ENCODE results near the gene RIN3.

DNA sequence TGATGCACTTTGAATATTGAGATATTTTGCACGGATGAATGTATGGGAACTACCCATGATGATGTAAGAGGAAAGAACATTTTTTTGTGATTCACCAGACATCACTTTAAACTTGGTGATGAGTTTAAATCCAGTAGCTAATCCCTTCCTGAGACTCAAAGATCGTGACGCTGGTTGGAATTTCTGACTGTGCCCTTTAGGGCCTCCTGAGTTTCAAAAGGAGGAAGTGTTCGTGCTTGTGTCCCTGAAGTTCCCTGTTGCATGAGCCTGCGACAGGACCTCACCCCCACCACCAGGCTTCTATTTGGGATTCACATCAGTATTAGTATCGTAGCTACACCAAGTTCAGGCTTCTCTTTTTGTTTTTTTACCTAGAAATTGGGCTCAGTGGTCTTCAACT, 18.6 kb upstream of the RIN3 start:
- no peak for TF ChIP-seq SMC3 (IDR thresholded peaks at IDR 0.05; ENCODE audit: borderline replicate concordance, low read length)
- TF ChIP-seq, protein P1, sequence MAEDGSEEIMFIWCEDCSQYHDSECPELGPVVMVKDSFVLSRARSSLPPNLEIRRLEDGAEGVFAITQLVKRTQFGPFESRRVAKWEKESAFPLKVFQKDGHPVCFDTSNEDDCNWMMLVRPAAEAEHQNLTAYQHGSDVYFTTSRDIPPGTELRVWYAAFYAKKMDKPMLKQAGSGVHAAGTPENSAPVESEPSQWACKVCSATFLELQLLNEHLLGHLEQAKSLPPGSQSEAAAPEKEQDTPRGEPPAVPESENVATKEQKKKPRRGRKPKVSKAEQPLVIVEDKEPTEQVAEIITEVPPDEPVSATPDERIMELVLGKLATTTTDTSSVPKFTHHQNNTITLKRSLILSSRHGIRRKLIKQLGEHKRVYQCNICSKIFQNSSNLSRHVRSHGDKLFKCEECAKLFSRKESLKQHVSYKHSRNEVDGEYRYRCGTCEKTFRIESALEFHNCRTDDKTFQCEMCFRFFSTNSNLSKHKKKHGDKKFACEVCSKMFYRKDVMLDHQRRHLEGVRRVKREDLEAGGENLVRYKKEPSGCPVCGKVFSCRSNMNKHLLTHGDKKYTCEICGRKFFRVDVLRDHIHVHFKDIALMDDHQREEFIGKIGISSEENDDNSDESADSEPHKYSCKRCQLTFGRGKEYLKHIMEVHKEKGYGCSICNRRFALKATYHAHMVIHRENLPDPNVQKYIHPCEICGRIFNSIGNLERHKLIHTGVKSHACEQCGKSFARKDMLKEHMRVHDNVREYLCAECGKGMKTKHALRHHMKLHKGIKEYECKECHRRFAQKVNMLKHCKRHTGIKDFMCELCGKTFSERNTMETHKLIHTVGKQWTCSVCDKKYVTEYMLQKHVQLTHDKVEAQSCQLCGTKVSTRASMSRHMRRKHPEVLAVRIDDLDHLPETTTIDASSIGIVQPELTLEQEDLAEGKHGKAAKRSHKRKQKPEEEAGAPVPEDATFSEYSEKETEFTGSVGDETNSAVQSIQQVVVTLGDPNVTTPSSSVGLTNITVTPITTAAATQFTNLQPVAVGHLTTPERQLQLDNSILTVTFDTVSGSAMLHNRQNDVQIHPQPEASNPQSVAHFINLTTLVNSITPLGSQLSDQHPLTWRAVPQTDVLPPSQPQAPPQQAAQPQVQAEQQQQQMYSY (CRISPR knock-in tag; IDR thresholded peaks at IDR 0.05) = no peak
- TF ChIP-seq, protein P2, sequence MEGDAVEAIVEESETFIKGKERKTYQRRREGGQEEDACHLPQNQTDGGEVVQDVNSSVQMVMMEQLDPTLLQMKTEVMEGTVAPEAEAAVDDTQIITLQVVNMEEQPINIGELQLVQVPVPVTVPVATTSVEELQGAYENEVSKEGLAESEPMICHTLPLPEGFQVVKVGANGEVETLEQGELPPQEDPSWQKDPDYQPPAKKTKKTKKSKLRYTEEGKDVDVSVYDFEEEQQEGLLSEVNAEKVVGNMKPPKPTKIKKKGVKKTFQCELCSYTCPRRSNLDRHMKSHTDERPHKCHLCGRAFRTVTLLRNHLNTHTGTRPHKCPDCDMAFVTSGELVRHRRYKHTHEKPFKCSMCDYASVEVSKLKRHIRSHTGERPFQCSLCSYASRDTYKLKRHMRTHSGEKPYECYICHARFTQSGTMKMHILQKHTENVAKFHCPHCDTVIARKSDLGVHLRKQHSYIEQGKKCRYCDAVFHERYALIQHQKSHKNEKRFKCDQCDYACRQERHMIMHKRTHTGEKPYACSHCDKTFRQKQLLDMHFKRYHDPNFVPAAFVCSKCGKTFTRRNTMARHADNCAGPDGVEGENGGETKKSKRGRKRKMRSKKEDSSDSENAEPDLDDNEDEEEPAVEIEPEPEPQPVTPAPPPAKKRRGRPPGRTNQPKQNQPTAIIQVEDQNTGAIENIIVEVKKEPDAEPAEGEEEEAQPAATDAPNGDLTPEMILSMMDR (IDR thresholded peaks at IDR 0.05 in 2 of 3, conservative IDR thresholded peaks at IDR 0.05 in 1 of 3; ENCODE audit: control insufficient read depth in 2 of 3, extremely low read depth in 1 of 3, insufficient read depth in 1 of 3, low read depth in 3 of 3, low read length in 3 of 3) = no peak
- TF ChIP-seq POLR2A (IDR thresholded peaks at IDR 0.05; ENCODE audit: low read depth, low read length) = no peak
- TF ChIP-seq NR2C2 (IDR thresholded peaks at IDR 0.05; ENCODE audit: borderline replicate concordance, control insufficient read depth, insufficient read length, low read depth) = no peak
- TF ChIP-seq ZNF274 (IDR thresholded peaks at IDR 0.05; ENCODE audit: insufficient read depth, insufficient read length) = no peak
- TF ChIP-seq BRCA1 (IDR thresholded peaks at IDR 0.05; ENCODE audit: low read depth, low read length) = no peak
- TF ChIP-seq NFYB (IDR thresholded peaks at IDR 0.05; ENCODE audit: insufficient read depth, low read depth, low read length) = no peak
- TF ChIP-seq, protein P3, sequence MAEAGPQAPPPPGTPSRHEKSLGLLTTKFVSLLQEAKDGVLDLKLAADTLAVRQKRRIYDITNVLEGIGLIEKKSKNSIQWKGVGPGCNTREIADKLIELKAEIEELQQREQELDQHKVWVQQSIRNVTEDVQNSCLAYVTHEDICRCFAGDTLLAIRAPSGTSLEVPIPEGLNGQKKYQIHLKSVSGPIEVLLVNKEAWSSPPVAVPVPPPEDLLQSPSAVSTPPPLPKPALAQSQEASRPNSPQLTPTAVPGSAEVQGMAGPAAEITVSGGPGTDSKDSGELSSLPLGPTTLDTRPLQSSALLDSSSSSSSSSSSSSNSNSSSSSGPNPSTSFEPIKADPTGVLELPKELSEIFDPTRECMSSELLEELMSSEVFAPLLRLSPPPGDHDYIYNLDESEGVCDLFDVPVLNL (IDR thresholded peaks at IDR 0.05; ENCODE audit: low read depth, low read length) = no peak
- TF ChIP-seq FOS (IDR thresholded peaks at IDR 0.05; ENCODE audit: borderline replicate concordance, extremely low read depth, insufficient read length) = no peak
- no peak for TF ChIP-seq BACH1 (IDR thresholded peaks at IDR 0.05; ENCODE audit: borderline replicate concordance)
